LHCN-M2 (cell line): ENCODE measurements around the gene UTP11. TPM values are rescaled to one million over a fixed set of nuclear protein-coding genes. Genes with fewer than 3 reads are reported as not detected.

Source experiments
- DNase-seq: peaks from one replicate; pipeline ENCODE4 v3.0.0-alpha.2; 2012; ENCODE audit warnings: low read depth
- total RNA-seq: library from RNA; depleted of rRNA; stranded (reverse); fragments of >200 nt; gene quantifications from 2 replicates; pipeline ENCODE4 v1.2.3, GENCODE V29; 2014; rRNA removed

Gene UTP11
- total RNA-seq, 1 experiment from 2014 or later: 100 TPM

GRCh38 chr1:38071312-38072256 is 59.0 kb downstream of the UTP11 start:
- DNase-seq: peak; percentile 46

GRCh38 chr1:38072858-38073257 is 60.3 kb downstream of the UTP11 start:
- no peak for DNase-seq

- DNase-seq: no peak
These were observed 61.2 kb downstream of the UTP11 start for GRCh38 chr1:38073534-38074301.

GRCh38 chr1:38074302-38074677 is 61.8 kb downstream of the UTP11 start:
- no peak for DNase-seq

Other genes with a start within 250 kb of the UTP11 start
- not detected in 2 replicates for gene EPHA10, start 247.6 kb upstream of the UTP11 start, total RNA-seq
- 2.5 and 2.9 TPM in 2 replicates for gene MANEAL, start 218.9 kb upstream of the UTP11 start, total RNA-seq
- gene C1orf122, start 204.9 kb upstream of the UTP11 start, total RNA-seq: 81.4 and 86.5 TPM in 2 replicates
- 24.1 and 29.0 TPM in 2 replicates for gene YRDC, start 204.5 kb upstream of the UTP11 start, total RNA-seq
- gene MTF1, start 153.1 kb upstream of the UTP11 start, total RNA-seq: 1.6 and 2.1 TPM in 2 replicates
- gene INPP5B, start 65.7 kb upstream of the UTP11 start, total RNA-seq: 20.1 and 22.7 TPM in 2 replicates
- 86.7 and 96.1 TPM in 2 replicates for gene SF3A3, start 22.7 kb upstream of the UTP11 start, total RNA-seq
- gene FHL3, start 7.2 kb upstream of the UTP11 start, total RNA-seq: 37.3 and 39.0 TPM in 2 replicates
- not detected in 2 replicates for gene POU3F1, start 34.1 kb downstream of the UTP11 start, total RNA-seq